Measurements from ENCODE around the gene PBLD.

DNA sequence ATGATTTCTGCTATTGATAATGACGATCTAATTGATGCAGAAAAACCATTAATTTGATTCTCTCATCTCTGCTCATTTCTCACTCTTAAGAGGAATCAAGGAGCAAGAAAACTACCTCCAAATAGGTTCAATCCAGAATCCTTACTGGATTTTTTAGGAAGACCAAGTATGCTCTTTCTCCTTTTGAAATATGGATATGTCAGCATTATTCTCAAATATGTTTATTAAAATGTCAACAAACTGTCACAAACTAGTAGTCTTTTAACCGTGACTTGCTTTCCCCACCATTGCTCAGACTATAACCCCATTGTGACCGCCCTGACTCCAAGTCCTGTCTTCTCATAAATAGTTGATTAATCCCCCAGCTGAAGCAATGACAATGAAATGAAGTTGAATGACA, 99.7 kb downstream of the PBLD start:
- TF ChIP-seq GATA3 (IDR thresholded peaks at IDR 0.05; ENCODE audit: low read depth, low read length) (no peak), GATA2 (IDR thresholded peaks at IDR 0.05; ENCODE audit: low read depth, low read length) (no peak)

Data from SH-SY5Y (cell line).